GM19467 (cell line): ENCODE measurements around the gene ACOT12.

Experiments used
- ATAC-seq: cut with Tn5 transposase; IDR thresholded peaks from one replicate; pipeline ENCODE4 v1.9.1; 2021; ENCODE audit warnings: mild to moderate bottlenecking, moderate library complexity; ENCODE audit not compliant: unreplicated experiment

ACOT12 gene

DNA sequence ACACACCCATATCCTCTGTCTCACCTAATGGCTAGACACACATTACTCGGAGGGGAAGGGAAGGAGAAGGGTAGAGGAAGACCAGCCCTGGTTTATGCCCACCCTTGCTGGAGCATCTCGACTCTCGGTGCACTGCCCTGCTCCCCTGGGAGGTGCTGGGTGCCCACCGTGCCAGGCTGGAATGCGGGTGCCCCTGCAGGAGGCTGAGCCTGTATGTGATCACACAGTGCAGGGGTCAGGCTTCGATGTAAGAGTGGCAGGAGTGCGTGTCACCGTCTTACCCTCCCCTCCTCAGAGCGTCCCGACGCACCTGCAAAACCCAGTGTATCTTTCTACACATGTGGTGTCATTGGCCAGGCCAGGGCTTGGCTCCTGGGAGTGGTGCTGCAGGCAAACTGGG is 7.3 kb upstream of the ACOT12 start:
- no peak for ATAC-seq

DNA sequence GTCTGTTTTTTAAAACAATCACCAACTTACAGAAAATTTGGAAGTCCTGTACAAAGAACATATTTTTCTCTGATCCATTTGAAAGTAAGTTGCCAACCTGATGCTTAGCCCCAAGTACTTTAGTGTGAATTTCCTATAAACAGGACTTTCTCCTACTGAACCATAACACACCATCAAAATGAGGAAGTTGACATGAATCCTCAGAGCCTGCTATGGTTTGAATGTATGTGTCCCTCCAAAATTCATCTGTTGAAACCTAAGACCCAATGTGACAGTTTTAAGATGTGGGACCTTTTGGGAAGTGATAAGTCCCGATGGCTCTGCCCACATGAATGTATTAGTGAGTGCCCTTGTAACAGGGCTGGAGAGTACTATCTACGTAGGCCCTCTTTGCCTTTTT is 6.4 kb upstream of the ACOT12 start:
- no peak for ATAC-seq

DNA sequence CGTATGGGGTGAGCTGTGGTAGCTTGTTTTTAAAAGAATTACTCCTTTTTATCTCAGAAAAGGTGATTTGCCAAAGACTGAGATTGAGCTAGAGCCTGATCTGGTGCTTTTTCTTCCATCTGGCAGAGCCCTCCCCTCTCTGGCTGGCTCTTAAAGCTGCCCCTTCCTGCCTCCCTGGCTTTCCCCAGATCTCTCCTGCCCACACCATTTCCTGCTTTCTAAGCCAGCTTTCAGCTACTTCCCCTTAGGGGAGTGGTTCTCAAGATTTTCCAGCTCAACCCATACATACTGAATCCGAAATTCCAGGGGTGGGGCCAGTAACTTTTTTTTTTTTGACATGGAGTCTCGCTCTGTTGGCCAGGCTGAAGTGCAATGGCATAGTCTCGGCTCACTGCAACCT is 4.8 kb upstream of the ACOT12 start:
- ATAC-seq = no peak

DNA sequence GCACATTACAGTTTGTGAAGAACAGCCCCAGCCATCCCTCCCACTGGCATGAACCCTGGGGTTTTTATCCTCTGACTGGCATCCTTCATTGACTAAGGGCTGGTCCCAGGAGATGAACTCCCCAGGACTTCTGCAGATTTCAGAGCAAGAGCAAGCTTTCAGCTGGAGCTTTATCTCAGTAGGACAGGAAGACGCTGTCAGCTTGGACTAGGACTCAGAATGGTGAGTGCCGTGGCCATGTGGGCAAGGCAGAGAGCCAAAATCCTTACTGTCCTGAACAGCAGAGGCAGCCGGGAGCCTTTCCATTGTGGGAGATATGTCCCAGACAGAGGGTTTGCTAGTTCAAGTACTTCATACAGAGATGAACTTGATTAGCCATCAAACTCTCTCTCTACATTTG is 3.2 kb upstream of the ACOT12 start:
- ATAC-seq = no peak

DNA sequence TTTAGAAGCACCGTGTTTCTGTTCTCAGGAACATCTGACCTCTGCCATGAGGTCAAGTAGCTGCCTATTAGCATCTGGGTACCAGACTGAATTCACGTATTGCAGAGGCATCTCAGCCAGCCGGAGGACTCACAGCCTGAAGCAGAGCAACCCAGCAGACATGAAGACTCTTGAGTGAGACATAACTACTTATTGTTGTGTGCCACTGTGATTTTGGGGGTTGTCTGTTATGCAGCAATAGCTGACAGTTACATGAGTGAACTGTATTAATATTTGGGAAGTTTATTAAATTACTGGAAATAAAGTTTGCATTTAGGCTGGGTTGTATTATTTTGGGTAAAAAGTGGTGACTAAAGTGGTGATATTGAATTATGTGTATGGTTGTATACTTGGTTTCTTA is 1.3 kb upstream of the ACOT12 start:
- no peak for ATAC-seq

DNA sequence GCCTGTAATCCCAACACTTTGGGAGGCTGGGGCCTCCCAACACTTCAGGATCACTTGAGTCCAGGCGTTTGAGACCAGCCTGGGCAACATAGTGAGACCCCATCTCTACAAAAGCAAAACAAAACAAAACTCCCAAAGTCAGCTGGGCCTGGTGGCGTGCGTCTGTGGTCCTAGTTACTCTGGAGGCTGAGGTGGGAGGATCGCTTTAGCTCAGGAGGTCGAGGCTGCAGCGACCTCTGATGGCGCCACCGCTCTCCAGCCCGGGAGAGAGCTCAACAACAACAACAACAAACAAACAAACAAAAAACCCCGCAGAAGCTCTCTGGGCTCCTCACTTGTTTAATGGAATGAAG is 528 bp downstream of the ACOT12 start:
- ATAC-seq = no peak

DNA sequence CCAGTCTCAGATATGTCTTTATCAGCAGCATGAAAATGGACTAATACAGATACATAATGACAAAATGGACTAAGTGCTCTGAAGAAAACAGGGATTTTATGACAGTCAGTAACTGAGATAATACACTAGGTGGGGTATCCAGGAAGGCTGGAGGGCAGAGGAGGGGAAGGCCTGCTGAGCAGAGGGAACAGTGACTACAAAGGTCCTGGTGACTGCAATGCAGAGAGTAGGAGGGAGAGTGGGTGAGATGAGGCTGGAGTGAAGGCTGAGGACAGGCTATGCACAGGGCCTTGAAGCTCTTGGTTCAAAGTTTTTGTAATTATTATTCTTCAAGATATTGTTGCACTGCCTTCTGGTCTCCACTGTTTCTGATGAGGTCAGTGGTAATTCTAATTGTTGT is 4.9 kb downstream of the ACOT12 start:
- ATAC-seq = no peak

DNA sequence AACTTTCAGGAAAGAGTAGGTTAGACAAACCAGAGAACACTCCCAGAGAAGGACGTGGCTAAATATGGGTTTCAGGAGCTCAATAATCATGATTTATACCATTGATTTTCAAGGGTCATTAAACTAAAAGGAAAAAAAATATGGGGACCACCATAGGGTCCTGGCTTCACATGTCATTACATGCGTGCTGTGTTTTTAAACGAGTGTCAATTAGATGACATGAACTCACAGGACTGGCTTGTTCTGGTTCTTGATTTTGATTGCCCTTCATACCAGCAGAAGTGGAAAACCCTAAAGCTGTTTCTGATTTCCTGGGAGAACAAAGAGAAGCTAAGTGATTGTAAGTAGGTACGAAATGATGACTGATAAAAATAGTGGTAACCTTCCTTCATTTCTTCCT is 5.8 kb downstream of the ACOT12 start:
- no peak for ATAC-seq

DNA sequence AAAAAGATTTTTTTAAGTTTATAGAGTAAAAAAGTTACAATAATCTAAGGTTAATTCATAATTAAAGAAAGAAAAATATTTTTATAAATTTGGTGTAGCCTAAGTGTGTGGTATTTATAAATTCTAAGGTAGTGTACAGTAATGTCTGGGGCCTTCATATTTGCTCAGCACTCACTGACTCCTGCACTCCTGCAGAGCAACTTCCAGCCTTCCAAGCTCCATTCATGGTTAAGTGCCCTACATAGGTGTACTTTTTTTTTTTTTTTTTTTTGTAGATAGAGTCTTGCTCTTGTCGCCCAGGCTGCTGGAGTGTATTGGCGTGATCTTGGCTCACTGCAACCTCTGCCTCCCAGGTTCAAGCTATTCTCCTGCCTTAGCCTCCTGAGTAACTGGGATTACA is 10.1 kb downstream of the ACOT12 start:
- ATAC-seq = no peak

DNA sequence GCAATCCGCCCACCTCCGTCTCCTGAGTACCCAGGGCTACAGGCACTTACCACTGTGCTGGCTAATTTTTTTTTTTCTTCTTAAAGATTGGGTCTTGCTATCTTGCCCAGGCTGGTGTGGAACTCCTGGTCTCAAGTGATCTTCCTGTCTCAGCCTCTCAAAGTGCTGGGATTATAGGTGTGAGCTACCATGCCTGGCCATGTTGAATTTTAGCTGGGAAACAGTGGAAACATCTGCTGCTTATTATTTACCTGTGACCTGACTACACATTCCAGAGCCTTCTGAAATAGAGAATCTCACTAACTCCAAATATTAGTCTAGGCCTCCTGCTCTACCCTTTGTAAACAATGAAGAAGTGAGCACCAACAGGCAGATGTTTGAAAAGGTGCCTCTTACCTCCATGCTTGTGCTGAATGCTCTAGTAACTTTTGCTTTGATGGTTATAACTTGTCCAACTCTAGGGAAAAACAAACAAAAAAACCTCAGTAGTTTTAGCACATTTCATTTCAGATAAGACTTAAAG is 22.5 kb downstream of the ACOT12 start:
- ATAC-seq = no peak

DNA sequence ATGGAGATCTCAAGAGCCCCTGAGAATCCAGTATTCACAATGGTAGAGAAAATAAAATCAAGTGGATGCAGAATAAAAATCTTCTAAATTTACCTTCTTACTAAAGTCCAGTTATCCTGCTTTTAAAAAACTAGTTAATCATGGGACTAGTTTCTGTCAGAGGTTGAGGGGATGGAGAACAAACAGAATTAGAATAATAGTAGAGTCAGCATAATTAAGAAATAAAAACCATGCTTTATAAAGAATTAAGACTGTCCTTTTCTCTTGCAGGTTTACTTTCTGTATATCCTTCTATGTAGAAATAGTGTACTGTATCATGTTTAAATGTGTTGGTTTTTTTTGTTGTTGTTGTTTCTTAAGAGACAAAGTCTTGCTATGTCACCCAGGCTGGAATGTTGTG is 23.0 kb downstream of the ACOT12 start:
- no peak for ATAC-seq

DNA sequence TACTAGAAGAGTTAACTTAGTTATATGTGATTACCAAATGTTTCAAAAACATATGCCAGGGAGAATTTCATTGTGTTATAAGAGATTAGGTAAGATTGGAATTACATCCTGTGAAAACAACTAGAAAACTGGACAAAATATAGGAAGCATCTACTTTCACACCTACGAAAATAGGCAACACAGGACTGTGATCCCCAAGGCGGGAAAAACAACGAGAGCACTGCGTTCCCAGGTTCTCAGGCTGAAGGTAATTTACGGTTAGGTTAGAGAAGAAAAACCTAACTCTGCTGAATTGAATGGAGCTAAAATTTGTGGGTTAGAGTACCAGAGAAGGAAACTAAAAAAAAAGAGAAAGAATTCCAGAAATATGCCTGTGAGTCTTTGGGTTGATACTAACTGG is 28.4 kb downstream of the ACOT12 start:
- no peak for ATAC-seq

DNA sequence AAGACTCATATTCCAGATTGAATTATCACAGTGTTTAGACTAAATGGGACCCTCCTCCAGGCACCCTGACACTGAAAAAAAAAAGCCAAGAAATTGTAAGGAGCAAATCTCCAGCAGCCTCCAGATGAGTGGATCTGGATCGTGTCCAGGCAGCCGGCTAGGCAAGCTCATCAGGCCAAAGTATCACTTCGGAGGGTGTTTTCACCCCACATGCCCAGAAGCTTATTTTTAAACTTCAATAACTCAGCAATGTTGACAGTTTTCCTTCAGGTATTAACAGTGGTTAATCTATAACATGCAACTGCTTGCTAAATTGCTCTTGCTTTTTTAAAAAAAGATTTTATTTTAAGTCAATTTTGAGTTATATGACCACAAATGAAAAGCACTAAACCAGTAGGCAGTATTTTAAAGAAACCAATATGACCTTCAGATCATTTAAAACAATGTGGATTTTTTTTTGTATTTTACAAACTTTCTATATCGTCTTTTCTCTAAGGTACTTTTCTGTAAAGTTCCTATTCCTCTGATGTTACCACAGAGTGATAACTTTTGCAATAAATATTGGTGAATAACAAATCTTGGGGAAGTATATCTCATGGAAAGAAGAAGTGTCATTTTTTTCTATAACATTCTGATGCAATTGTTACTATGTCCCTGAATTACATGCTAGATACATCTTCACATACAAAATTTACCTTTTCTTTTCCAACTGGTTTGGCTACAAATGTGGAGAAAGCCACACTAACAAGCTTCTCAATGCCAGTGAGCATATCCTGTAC is 30.7 kb downstream of the ACOT12 start:
- no peak for ATAC-seq

DNA sequence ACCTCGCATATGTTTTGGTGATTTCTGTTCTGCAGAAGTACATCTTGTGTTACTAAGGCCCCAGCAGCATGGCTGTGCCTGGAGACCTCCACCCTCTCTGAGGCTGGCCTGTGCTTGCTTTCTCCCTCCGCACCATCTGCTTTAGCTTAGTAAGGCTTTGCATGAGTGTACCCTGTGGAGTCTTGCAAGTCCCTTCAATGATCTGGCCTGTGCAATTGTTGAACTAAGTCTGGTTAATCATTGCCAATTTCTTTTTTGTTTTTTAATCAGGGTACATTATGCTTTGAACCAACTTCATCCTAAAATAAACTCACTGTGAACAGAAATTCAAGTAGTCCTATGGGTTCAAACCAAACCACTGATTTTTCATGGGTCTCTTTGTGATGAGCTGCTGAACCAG is 32.3 kb downstream of the ACOT12 start:
- ATAC-seq = no peak

DNA sequence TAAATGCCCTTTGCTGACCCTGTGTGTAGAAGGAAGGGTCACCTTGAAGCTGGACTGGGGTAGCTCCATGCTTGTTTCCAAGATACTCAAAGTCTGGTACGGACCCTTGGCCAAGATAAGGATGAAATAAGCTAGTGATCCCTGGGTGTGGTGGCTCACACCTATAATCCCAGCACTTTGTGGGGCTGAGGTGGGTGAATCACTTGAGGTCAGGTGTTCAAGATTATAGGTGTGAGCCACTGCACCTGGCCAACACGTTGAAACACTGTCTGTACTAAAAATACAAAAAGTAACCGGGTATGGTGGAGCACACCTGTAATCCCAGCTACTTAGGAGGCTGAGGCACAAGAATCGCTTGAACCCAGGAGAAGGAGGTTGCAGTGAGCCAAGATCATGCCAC is 33.3 kb downstream of the ACOT12 start:
- no peak for ATAC-seq

DNA sequence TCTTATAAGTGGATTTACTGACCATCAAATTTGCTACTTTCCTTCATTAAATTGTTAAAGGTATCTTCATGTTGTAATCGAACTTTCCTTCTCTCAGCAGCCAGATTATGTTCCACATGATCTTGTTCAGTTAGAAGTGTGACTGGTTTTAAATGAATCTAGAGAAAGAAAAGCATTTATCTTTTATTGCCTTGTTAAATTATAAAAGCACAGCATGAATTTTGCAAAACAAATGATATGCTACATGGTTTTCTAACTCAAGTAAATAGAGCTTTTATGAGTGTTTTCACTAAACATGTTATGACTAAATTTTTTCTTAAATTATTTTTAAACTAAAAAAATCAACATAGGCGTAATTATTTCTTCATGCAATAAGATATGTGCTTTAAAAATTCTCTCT is 34.1 kb downstream of the ACOT12 start:
- no peak for ATAC-seq

DNA sequence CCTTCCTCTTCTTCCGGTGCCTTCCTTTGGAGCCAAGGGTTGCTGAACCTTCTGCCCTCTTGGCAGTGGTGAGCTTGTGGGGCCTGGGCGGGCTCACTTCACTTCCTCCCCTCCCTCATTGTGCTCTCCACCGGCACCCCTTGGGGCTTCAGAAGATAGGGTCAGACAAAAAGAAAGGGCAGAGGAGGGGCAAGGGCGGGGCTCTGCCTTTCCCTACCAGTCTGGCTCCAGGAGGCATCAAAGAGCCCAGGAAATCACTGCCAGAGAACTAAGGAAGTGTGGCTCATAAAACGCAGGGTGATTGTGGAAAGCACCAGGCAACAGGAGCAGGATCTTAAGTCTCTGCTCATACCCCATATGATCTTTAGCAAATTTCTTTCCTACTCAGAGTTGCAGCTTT is 34.8 kb downstream of the ACOT12 start:
- ATAC-seq = no peak

DNA sequence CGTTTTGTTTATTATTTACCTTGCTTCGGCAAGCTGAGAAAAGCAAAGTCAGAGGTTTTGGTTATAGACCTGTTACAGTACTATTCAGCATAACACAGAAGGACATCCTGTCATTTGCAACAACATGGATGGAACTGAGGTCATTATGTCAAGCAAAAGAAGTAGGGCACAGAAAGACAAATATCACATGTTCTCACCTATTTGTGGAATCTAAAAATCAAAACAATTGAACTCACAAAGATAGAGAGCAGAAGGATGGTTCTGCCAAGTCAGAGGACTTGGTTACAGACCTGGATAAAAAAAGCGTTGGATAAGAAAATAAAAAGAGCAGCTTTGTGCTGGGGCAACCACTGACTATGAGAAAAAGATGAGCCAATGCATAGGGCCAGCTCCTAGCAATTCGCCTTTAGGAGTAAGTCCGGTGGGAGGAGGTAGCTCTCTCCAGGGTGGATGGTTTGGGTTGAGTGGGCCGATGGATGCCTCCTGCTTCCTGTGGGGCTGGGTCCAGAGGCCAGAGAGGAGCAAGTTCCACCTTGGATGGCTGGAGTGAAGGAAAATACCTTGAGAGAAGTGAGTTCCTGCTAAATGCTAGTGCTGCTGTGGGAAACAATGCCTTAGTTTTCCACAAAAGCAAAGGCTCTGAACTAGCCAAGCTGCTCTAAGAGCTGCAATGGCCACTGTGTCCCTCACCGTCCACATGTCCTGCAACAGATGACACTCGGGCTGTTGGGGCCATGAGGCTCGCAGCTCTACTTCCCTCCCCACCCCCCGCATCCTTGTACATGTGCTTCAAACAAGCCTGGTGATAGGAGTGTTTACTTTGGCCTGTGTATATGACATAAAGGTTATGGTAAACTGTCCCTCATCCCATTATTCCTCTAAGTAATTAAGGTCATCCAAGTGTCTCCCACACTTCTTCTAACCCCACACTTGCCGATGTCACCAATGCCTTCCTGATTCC is 38.4 kb downstream of the ACOT12 start:
- no peak for ATAC-seq

DNA sequence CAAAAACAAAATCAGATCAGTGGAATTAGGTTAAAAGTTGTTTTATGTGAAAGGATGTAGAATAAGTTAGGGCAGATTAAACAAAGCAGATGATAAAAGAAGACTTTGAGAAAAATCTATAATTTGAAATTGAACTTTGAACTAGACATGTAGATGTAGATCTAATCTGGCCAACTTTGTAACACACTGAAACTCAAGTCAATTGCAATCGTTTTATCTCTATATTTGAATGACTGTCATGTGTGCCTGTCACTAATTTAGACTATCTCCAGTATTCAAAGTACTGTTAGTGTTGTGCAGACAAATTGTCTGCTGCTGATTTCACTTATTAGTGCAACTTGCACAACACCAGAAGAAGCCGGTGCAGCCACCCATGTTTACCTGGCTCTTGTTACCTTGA is 39.8 kb downstream of the ACOT12 start:
- ATAC-seq = no peak

DNA sequence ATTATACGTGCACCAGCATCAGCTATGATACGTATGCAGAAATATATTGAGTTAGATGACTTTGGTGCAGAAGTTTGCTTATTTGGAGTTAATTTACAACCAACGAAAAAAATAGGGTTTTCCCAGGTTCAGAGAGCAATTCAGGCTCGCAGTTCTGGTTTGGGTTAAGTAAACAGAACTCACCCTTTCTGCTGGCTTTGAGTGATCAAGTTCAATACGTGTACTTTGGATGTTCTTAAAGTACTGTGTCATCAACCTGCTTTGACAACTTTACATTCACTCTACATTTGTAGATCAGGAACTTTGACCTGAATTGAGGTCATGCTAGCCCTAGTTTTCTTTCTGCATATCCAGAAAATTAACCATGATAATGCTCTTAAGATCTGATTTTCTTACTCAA is 40.7 kb downstream of the ACOT12 start:
- no peak for ATAC-seq

DNA sequence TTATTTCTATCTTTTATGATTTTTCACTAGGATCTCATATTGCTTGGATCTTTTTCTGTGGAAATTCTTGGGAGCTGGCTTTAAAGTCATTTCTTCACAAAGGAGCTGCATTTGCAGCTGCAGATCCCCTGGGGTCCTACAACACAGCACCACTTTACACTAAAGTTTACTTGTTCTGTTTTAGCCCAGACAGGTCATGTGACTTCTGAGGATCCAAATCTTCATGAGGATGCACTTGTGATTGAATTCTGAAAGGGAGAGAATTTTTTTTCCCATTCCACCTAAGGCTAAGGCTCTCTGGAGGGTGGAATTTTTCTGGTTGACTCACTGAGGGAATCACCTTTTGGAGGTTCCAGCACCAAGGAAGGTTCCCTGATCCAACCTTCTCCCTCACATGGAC is 43.4 kb downstream of the ACOT12 start:
- ATAC-seq = no peak

DNA sequence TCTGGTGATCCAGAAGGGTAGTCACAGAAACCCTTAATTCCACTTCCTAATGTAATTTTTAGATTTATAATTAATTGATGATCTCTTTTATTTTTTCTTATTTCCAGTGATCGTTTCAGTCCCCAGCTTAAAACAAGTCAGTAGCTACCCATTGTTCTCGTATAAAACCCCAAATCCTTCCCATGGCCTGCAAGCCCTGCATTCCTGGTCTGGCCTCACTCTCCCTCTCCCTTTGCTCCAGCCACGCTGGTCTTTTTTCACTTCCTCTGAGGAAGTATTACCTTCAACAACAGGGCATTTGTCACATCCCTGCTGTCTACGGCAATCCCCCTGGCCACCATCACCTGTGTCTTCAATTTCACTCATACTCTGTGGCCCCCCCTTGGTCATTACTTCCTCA is 44.8 kb downstream of the ACOT12 start:
- no peak for ATAC-seq
